KOPT-K1 (cell line): ENCODE results near the gene KRTAP10-2.

Experiments
- H3K27ac ChIP-seq: fragments of 200-600 bp; sonication (generic); 2 replicates; pipeline ENCODE4 v1.5.1; 2016; ENCODE audit warnings: antibody characterized with exemption, mild to moderate bottlenecking, low read depth, low read length; ENCODE audit not compliant: poor library complexity, severe bottlenecking
- H3K36me3 ChIP-seq: fragments of 200-600 bp; sonication (generic); 2 replicates; pipeline ENCODE4 v1.5.1; 2017; ENCODE audit warnings: antibody characterized with exemption, mild to moderate bottlenecking, low read length, moderate library complexity; ENCODE audit not compliant: insufficient read depth
- H3K9me3 ChIP-seq: fragments of 200-600 bp; sonication (generic); 2 replicates; pipeline ENCODE4 v1.5.1; 2017; ENCODE audit warnings: antibody characterized with exemption, low read length, mild to moderate bottlenecking; ENCODE audit not compliant: insufficient read depth, poor library complexity, severe bottlenecking

The KRTAP10-2 gene

GRCh38 chr21:44520326-44521300, 30.7 kb downstream of the KRTAP10-2 start:
- no peaks in the 10 kb centered on the region for H3K36me3 ChIP-seq
- H3K9me3 ChIP-seq, result no peaks in the 10 kb centered on the region
- H3K27ac ChIP-seq, result no peak overlapping the region

- Histone ChIP-seq H3K27ac (no peak overlapping the region), H3K9me3 (no peaks in the 10 kb centered on the region), H3K36me3 (no peaks in the 10 kb centered on the region)
Observed at GRCh38 chr21:44519346-44520325, 31.7 kb downstream of the KRTAP10-2 start.

GRCh38 chr21:44518686-44519085, 32.6 kb downstream of the KRTAP10-2 start:
- Histone ChIP-seq H3K36me3 (no peaks in the 10 kb centered on the region), H3K27ac (no peak overlapping the region), H3K9me3 (no peaks in the 10 kb centered on the region)

- Histone ChIP-seq H3K36me3 (no peaks in the 10 kb centered on the region), H3K9me3 (no peaks in the 10 kb centered on the region), H3K27ac (no peak overlapping the region)
Observed at GRCh38 chr21:44517175-44517899, 34.0 kb downstream of the KRTAP10-2 start.

- Histone ChIP-seq H3K9me3 (no peaks in the 10 kb centered on the region), H3K27ac (no peak overlapping the region), H3K36me3 (no peaks in the 10 kb centered on the region)
Observed at GRCh38 chr21:44516828-44517174, 34.5 kb downstream of the KRTAP10-2 start.

GRCh38 chr21:44516342-44516741, 35.0 kb downstream of the KRTAP10-2 start:
- no peak overlapping the region for H3K27ac ChIP-seq

GRCh38 chr21:44515359-44516165, 35.7 kb downstream of the KRTAP10-2 start:
- H3K9me3 ChIP-seq, result no peaks in the 10 kb centered on the region
- H3K27ac ChIP-seq, result no peak overlapping the region
- H3K36me3 ChIP-seq, result no peaks in the 10 kb centered on the region

More at GRCh38 chr21:44516342-44516741, 35.0 kb downstream of the KRTAP10-2 start:
- H3K9me3 ChIP-seq, result no peaks in the 10 kb centered on the region
- H3K36me3 ChIP-seq, result no peaks in the 10 kb centered on the region

- Histone ChIP-seq H3K27ac (no peak overlapping the region), H3K9me3 (no peaks in the 10 kb centered on the region), H3K36me3 (no peaks in the 10 kb centered on the region)
Observed at GRCh38 chr21:44514746-44515358, 36.5 kb downstream of the KRTAP10-2 start.

GRCh38 chr21:44514218-44514520, 37.1 kb downstream of the KRTAP10-2 start:
- Histone ChIP-seq H3K9me3 (no peaks in the 10 kb centered on the region), H3K36me3 (no peaks in the 10 kb centered on the region), H3K27ac (no peak overlapping the region)

GRCh38 chr21:44513389-44514217, 37.7 kb downstream of the KRTAP10-2 start:
- Histone ChIP-seq H3K9me3 (no peaks in the 10 kb centered on the region), H3K27ac (no peak overlapping the region), H3K36me3 (no peaks in the 10 kb centered on the region)

GRCh38 chr21:44512496-44513388, 38.6 kb downstream of the KRTAP10-2 start:
- Histone ChIP-seq H3K36me3 (no peaks in the 10 kb centered on the region), H3K27ac (no peak overlapping the region), H3K9me3 (no peaks in the 10 kb centered on the region)

- Histone ChIP-seq H3K36me3 (no peaks in the 10 kb centered on the region), H3K9me3 (no peaks in the 10 kb centered on the region), H3K27ac (no peak overlapping the region)
Observed at GRCh38 chr21:44511938-44512275, 39.4 kb downstream of the KRTAP10-2 start.
